Skeletal muscle satellite cell (primary cell): ENCODE results near the gene PINLYP.
"Not testable (repeated sequence)": the region's sequence is repeated elsewhere in the genome, so short reads cannot be mapped to it uniquely, and the experiment has no call there.

ENCODE experiments used
- H3K27me3 ChIP-seq: 2 replicates; pipeline ENCODE4 v1.7.0; 2013; ENCODE audit warnings: low read length; ENCODE audit not compliant: control insufficient read depth, insufficient read depth
- H3K36me3 ChIP-seq: 2 replicates; pipeline ENCODE4 v1.7.0; 2013; ENCODE audit warnings: mild to moderate bottlenecking, control low read depth, low read length; ENCODE audit not compliant: insufficient read depth
- H3K4me1 ChIP-seq: 2 replicates; pipeline ENCODE4 v1.7.0; 2013; ENCODE audit warnings: low read length; ENCODE audit not compliant: control insufficient read depth, insufficient read depth
- H3K4me2 ChIP-seq: 2 replicates; pipeline ENCODE4 v1.7.0; 2013; ENCODE audit warnings: mild to moderate bottlenecking, low read length
- H3K4me3 ChIP-seq: 2 replicates; pipeline ENCODE4 v1.7.0; 2013; ENCODE audit warnings: low read length
- H3K9ac ChIP-seq: 2 replicates; pipeline ENCODE4 v1.7.0; 2013; ENCODE audit warnings: mild to moderate bottlenecking, low read depth, low read length, moderate library complexity
- H3K9me3 ChIP-seq: replicated peaks from 2 replicates; pipeline ENCODE4 v1.7.0; 2013; ENCODE audit warnings: mild to moderate bottlenecking, control low read depth, low read length

The PINLYP gene

DNA sequence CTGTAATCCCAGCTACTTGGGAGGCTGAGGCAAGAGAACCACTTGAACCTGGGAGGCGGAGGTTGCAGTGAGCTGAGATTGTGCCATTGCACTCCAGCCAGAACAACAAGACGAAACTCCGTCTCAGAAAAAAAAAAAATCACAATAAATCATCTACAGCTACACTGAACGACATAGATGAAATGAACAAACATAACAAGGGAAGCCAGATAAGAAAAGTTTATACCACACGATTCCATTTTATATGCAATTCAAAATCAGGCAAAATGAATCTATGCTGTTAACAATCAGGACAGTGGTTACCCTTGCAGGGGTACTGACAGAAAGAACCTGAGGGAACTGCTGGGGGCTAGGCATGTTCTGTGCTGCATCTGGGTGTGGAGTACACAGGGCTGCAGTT is 5.9 kb upstream of the PINLYP start:
- H3K9ac ChIP-seq = no peak overlapping the region
- peaks cover 4% of the 10 kb centered on the region for H3K4me1 ChIP-seq
- no peak overlapping the region for H3K4me3 ChIP-seq
- no peaks in the 10 kb centered on the region for H3K9me3 ChIP-seq
- H3K36me3 ChIP-seq = peaks cover 5% of the 10 kb centered on the region
- H3K27me3 ChIP-seq = no peaks in the 10 kb centered on the region
- H3K4me2 ChIP-seq = no peak overlapping the region

DNA sequence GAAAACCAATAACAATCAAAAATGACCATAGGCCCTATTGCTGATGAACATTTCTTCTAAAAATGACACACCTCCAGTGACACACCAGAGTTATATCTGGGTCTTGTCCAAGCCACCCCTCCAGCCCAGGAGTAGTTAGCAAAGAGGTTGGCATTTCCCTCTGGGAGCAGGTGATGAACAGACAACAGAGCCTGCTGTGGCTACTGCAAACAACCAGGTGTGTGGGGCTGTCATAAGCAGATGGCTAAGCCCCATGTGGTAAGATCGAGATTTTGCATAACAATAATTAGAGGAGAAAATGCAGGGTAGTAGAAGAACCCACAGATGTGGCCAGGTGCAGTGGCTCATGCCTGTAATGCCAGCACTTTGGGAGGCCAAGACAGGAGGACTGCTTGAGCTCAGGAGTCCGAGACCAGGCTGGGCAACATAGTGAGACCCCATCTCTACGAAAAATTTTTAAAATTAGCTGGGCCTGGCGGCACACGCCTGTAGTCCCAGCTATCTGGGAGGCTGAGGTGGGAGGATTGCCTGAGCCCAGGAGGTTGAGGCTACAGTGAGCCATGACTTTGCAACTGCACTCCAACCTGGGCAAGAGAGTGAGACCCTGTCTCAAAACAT is 5.3 kb upstream of the PINLYP start:
- Histone ChIP-seq H3K9me3 (no peaks in the 10 kb centered on the region), H3K9ac (no peak overlapping the region), H3K4me1 (peaks cover 5% of the 10 kb centered on the region), H3K4me3 (no peak overlapping the region), H3K27me3 (no peaks in the 10 kb centered on the region), H3K4me2 (no peak overlapping the region), H3K36me3 (peaks cover 5% of the 10 kb centered on the region)

DNA sequence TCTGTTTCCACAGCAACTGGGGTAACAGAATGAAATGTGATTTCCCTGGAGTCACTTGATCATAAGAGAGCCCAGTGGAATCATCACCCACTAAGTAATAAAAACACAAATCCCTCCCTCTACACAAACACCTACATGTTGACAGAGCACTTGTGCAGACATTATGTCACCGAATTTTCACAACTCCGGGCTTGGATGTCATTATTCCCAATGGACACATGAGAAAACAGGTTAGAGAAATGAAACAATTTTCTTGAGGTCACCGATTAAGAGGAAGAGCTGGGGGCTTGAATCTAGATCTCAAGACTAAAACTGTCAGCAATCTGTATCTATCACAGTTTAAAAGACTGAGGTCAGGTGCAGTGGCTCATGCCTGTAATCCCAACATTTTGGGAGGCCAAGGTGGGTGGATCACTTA is 3.4 kb upstream of the PINLYP start:
- no peak overlapping the region for H3K9ac ChIP-seq
- H3K4me3 ChIP-seq = no peak overlapping the region
- peaks cover 5% of the 10 kb centered on the region for H3K36me3 ChIP-seq
- no peaks in the 10 kb centered on the region for H3K9me3 ChIP-seq
- H3K4me1 ChIP-seq = peaks cover 5% of the 10 kb centered on the region
- no peaks in the 10 kb centered on the region for H3K27me3 ChIP-seq
- H3K4me2 ChIP-seq = no peak overlapping the region

DNA sequence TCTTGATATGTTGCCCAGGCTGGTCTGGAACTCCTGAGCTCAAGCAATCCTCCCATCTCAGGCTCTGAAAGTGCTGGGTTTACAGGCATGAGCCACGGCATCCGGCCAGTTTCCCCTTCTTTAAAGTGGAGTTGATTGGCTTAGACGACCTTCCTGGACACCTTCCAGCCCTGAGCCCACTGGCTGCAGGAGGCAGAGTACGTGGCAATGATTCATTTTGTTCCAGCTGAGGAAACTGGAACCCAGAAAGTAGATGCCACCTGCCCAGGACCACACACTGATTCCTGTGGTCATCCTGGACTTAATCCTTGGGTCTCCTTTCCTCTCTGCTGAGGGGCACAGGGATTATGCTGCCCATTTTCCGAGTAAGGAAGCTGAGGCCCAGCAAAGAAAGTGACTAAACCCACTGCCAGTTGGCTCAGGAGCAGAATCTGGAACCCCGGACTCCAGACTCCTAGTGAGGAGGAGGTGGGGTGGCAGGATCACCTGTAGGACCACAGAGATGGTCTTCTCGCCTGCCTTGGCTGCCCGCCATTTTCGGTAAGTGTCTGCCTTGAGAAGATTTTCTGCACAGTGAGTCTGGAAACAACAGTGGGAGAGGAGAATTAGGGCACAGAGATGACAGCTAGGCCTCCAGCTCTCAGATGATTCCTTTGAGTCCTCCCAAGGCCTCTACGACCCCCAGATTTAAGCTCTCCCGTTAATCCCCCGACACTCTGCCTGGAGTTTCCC is 1.0 kb upstream of the PINLYP start:
- H3K9ac ChIP-seq = peak overlapping the region; percentile 96
- no peaks in the 10 kb centered on the region for H3K9me3 ChIP-seq
- H3K4me1 ChIP-seq = peaks cover 5% of the 10 kb centered on the region
- H3K27me3 ChIP-seq = peaks cover 7% of the 10 kb centered on the region
- H3K4me2 ChIP-seq = peak overlapping the region; percentile 89
- peaks cover 5% of the 10 kb centered on the region for H3K36me3 ChIP-seq
- peak overlapping the region; percentile 92 for H3K4me3 ChIP-seq

DNA sequence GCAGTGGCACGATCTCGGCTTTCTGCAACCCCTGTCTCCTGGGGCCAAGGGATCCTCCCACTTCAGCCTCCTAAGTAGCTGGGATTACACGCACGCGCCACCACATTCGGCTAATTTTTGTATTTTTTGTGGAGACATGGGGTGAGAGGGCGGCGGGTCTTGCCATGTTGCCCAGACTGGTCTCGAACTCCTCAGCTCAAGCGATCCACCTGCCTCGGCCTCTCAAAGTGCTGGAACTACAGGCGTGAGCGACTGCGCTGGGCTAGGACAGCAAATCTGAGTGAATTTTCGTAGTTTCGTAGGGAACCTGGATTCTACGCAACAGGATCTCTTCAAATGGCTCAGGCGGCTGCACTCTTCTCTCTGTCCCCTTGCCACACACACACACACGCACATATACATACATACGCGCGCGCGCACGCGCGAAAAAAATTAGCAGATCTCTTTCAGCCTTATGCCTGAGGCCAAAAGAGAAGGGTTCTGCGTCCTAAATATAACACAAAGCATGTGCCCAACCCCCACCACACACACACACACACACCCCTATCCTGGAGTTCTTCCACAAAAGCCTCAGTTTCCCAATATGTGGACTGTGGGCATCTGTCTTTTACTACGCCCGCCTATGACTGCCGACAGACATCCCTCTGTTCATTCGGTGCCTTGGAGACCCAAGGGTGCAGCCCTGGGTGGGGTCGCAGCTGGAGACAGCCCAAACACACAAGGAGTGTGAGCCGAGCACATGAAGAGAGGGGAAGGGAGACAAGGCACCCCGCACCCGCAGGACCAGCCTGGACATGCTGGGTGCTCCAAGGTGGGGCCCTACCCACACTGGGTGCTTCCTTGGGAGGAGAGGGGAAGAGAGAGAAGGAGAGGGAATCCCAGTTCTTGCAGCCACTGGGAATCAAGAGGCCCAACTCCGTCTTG is 616 bp downstream of the PINLYP start:
- Histone ChIP-seq H3K4me2 (peak overlapping the region; percentile 81), H3K4me1 (peaks cover 5% of the 10 kb centered on the region), H3K27me3 (peaks cover 7% of the 10 kb centered on the region), H3K9ac (peak overlapping the region; percentile 58), H3K9me3 (no peaks in the 10 kb centered on the region), H3K36me3 (peaks cover 5% of the 10 kb centered on the region), H3K4me3 (peak overlapping the region; percentile 64)

DNA sequence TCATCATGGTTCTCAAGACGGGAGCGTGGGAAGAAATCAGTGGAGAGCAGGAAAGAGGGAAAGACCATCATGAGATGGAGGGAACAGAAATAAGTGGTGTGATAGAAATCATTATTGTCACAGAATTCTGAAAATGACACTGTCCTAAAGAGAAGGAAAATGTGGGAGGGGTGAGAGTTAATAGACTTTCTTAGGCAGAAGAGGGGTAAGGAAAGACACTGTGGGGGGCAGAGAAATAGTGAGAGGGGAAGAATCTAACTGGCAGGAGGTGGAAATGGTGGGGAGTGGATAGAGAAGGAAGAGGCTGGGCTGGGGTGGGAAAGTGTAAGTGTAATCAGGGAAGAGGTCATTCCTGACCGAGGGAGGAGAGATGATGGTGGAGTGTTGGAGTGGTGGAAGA is 3.2 kb downstream of the PINLYP start:
- H3K4me2 ChIP-seq = no peak overlapping the region
- no peak overlapping the region for H3K9ac ChIP-seq
- H3K4me3 ChIP-seq = no peak overlapping the region
- H3K36me3 ChIP-seq = no peaks in the 10 kb centered on the region
- H3K27me3 ChIP-seq = peaks cover 7% of the 10 kb centered on the region
- no peaks in the 10 kb centered on the region for H3K9me3 ChIP-seq
- peaks cover 5% of the 10 kb centered on the region for H3K4me1 ChIP-seq

DNA sequence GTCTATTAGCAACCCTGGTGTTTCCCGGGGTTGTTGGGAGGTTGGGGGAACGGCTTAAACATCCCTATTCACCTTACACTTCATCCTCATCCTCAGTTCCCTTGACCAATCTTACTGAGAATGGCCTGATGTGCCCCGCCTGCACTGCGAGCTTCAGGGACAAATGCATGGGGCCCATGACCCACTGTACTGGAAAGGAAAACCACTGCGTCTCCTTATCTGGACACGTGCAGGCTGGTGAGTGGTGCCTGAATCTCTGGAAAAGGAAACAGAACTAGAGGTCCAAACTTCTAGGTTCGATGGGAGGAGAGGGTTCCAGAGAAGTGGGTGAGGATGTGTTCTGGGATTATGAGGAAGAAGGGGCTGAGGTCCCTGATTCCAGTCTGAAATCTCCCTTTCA is 5.9 kb downstream of the PINLYP start:
- no peak overlapping the region for H3K4me3 ChIP-seq
- H3K36me3 ChIP-seq = peaks cover 7% of the 10 kb centered on the region
- H3K9ac ChIP-seq = no peak overlapping the region
- H3K4me2 ChIP-seq = no peak overlapping the region
- no peaks in the 10 kb centered on the region for H3K9me3 ChIP-seq
- H3K4me1 ChIP-seq = no peaks in the 10 kb centered on the region
- peaks cover 7% of the 10 kb centered on the region for H3K27me3 ChIP-seq

DNA sequence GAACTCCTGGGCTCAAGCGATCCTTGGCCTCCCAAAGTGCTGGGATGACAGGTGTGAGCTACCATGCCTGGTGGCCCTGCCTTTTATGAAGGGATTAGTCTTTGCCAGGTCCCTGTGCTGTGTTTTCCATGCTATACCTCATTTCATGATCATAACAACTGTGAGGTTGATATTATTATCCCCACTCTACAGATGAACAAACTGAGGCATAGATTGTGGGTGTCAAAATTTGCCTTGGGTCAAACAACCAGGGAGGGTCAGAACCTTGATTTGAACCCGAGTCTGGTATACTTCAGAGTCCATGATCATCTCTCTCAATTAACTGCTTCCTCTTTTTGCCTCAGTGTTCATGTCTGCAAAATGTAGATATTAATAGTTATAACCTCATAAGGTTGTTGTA is 6.9 kb downstream of the PINLYP start:
- peaks cover 8% of the 10 kb centered on the region for H3K36me3 ChIP-seq
- H3K9ac ChIP-seq = no peak overlapping the region
- H3K4me3 ChIP-seq = no peak overlapping the region
- no peaks in the 10 kb centered on the region for H3K4me1 ChIP-seq
- H3K9me3 ChIP-seq = no peaks in the 10 kb centered on the region
- no peak overlapping the region for H3K4me2 ChIP-seq
- peaks cover 7% of the 10 kb centered on the region for H3K27me3 ChIP-seq

DNA sequence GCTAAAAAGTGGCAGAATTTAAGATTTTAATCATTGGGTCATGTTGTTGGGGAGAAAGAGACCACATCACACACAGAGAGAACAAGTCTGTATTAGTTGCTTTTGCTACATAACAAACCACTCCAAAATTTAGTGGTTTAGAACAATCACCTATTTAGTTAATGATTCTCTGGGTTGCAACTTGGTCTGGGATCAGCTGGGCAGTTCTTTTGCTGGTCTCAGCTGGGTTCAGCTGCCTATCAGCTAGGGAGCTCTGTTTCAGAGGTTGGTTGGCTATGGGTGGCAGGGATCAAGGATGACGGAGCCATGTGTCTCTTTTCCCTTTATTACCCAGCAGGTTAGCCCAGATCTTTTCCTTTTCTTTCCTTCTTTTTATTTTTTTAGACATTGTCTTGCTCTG is 8.9 kb downstream of the PINLYP start:
- Histone ChIP-seq H3K9me3 (no peaks in the 10 kb centered on the region), H3K4me3 (no peak overlapping the region), H3K9ac (no peak overlapping the region), H3K4me1 (no peaks in the 10 kb centered on the region), H3K27me3 (no peaks in the 10 kb centered on the region), H3K36me3 (peaks cover 14% of the 10 kb centered on the region), H3K4me2 (no peak overlapping the region)

DNA sequence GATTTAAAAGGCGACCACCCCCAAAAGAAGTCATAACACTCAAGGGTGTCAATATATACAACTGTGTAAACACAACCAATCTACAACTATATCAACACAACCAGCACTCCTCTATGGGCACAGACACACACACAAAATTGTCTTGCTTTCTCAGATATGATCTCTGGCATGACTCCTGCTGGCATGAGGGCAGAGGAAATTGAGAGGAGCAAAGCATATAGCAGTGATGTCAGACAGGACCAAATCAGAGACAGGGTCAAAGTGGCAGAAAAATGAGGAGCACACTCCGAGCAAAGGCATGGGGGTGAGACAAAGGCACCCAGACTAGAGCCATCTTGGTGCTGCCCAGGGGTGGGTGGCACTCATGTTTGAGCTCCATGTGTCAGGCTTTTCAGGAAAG is 10.7 kb downstream of the PINLYP start:
- Histone ChIP-seq H3K27me3 (no peaks in the 10 kb centered on the region), H3K36me3 (peaks cover 26% of the 10 kb centered on the region), H3K9me3 (no peaks in the 10 kb centered on the region), H3K4me1 (no peaks in the 10 kb centered on the region), H3K4me2 (no peak overlapping the region), H3K9ac (no peak overlapping the region), H3K4me3 (no peak overlapping the region)

DNA sequence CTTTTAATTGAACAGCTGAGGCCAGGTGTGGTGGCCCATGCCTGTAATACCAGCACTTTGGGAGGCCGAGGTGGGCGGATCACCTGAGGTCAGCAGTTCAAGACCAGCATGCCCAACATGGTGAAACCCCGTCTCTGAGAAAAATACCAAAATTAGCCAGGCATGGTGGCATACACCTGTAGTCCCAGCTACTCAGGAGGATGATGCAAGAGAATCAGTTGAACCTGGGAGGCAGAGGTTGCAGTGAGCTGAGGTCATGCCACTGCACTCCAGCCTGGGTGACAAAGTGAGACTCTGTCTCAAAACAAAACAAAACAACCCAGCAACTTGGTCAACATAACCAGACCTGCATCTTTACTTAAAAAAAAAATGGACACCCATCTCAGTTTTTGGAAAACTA is 11.4 kb downstream of the PINLYP start:
- H3K4me2 ChIP-seq, H3K9ac ChIP-seq, H3K27me3 ChIP-seq, H3K9me3 ChIP-seq, H3K4me1 ChIP-seq, H3K4me3 ChIP-seq: not testable (repeated sequence)
- H3K36me3 ChIP-seq = peaks cover 28% of the 10 kb centered on the region
